ENCODE data around the gene WEE1. TPM values are rescaled to one million over a fixed set of nuclear protein-coding genes. Genes with fewer than 3 reads are reported as not detected.

WEE1 gene
- total RNA-seq, 1 experiment from 2014 or later: 32.2 TPM

- intact Hi-C loops (cut with micrococcal nuclease; ENCODE audit: unreplicated experiment): no loop called here
- peaks cover 20% of the 10 kb centered on the region for H3K4me1 ChIP-seq (replicated peaks; ENCODE audit: insufficient read depth)
- H3F3A ChIP-seq (ENCODE audit: insufficient read depth, low read depth): peaks cover 5% of the 10 kb centered on the region; the same call in 1 of the 2 replicates
- ChIA-PET POLR2A (ENCODE audit: unreplicated experiment) (no interaction called here), CTCF (no interaction called here)
- H3K36me3 ChIP-seq (ENCODE audit: low read depth): no peaks in the 10 kb centered on the region
- TF ChIP-seq CTCF (conservative IDR thresholded peaks at IDR 0.05) (no peak), EZH2 (IDR thresholded peaks at IDR 0.05; ENCODE audit: low read depth) (no peak)
- H2AFZ ChIP-seq: no peak overlapping the region
- H4K20me1 ChIP-seq (ENCODE audit: insufficient read depth): no peaks in the 10 kb centered on the region
- H3K79me2 ChIP-seq (ENCODE audit: low read depth): no peaks in the 10 kb centered on the region
- no peak overlapping the region for H3K4me2 ChIP-seq
- no TSS peak for BruUV-seq (replicated peaks)
- H3K27ac ChIP-seq: no peak overlapping the region
- no peaks in the 10 kb centered on the region for H3K9me2 ChIP-seq (ENCODE audit: insufficient read depth)
- H3K4me3 ChIP-seq: no peak overlapping the region
- no peaks in the 10 kb centered on the region for H3K9me3 ChIP-seq (ENCODE audit: insufficient read depth, low read depth)
- DNase-seq: no peak
- H3K27me3 ChIP-seq (ENCODE audit: insufficient read depth, low read depth): no peaks in the 10 kb centered on the region
Measured at GRCh38 chr11:9607511-9607899, 34.0 kb downstream of the WEE1 start.

GRCh38 chr11:9609002-9609759, 35.7 kb downstream of the WEE1 start:
- ChIA-PET CTCF (no interaction called here), POLR2A (ENCODE audit: unreplicated experiment) (no interaction called here)
- Histone ChIP-seq H3K9me3 (ENCODE audit: insufficient read depth, low read depth) (no peaks in the 10 kb centered on the region), H3K36me3 (ENCODE audit: low read depth) (no peaks in the 10 kb centered on the region), H4K20me1 (ENCODE audit: insufficient read depth) (no peaks in the 10 kb centered on the region), H3K79me2 (ENCODE audit: low read depth) (no peaks in the 10 kb centered on the region), H3K4me3 (no peak overlapping the region), H3K9me2 (ENCODE audit: insufficient read depth) (no peaks in the 10 kb centered on the region), H3K4me2 (no peak overlapping the region), H3F3A (ENCODE audit: insufficient read depth, low read depth) (peaks cover 17% of the 10 kb centered on the region; the same call in 1 of the 2 replicates), H3K27me3 (ENCODE audit: insufficient read depth, low read depth) (no peaks in the 10 kb centered on the region), H3K27ac (no peak overlapping the region), H2AFZ (no peak overlapping the region), H3K4me1 (replicated peaks; ENCODE audit: insufficient read depth) (peaks cover 25% of the 10 kb centered on the region)
- DNase-seq: no peak
- TF ChIP-seq EZH2 (IDR thresholded peaks at IDR 0.05; ENCODE audit: low read depth) (no peak), CTCF (conservative IDR thresholded peaks at IDR 0.05) (no peak)
- intact Hi-C loops (cut with micrococcal nuclease; ENCODE audit: unreplicated experiment): no loop called here
- no TSS peak for BruUV-seq (replicated peaks)

- POLR2A ChIA-PET (ENCODE audit: unreplicated experiment): interaction anchor here (0.6 kb wide), 1 partner anchor 8 kb away, joined by 4 read pairs; no protein-coding TSS in a partner anchor
- intact Hi-C loops (cut with micrococcal nuclease; ENCODE audit: unreplicated experiment): loop anchor here (5.0 kb wide), 2 partner anchors 103 to 697 kb away; partner anchors contain the start of gene ADM
- H3K79me2 ChIP-seq (ENCODE audit: low read depth): no peaks in the 10 kb centered on the region
- H3K36me3 ChIP-seq (ENCODE audit: low read depth): no peaks in the 10 kb centered on the region
- peaks cover 25% of the 10 kb centered on the region for H3K4me1 ChIP-seq (replicated peaks; ENCODE audit: insufficient read depth)
- no peaks in the 10 kb centered on the region for H3K9me2 ChIP-seq (ENCODE audit: insufficient read depth)
- H3K4me3 ChIP-seq: no peak overlapping the region
- H3K4me2 ChIP-seq: no peak overlapping the region
- H2AFZ ChIP-seq: no peak overlapping the region
- H4K20me1 ChIP-seq (ENCODE audit: insufficient read depth): no peaks in the 10 kb centered on the region
- no peaks in the 10 kb centered on the region for H3K9me3 ChIP-seq (ENCODE audit: insufficient read depth, low read depth)
- TF ChIP-seq EZH2 (IDR thresholded peaks at IDR 0.05; ENCODE audit: low read depth): no peak
- TF ChIP-seq CTCF (conservative IDR thresholded peaks at IDR 0.05): no peak
- CTCF ChIA-PET: no interaction called here
- no peak overlapping the region for H3K27ac ChIP-seq
- DNase-seq: no peak
- BruUV-seq (replicated peaks): no TSS peak
- H3F3A ChIP-seq (ENCODE audit: insufficient read depth, low read depth): peaks cover 17% of the 10 kb centered on the region; the same call in 1 of the 2 replicates
- no peaks in the 10 kb centered on the region for H3K27me3 ChIP-seq (ENCODE audit: insufficient read depth, low read depth)
Measured at GRCh38 chr11:9609841-9610240, 36.4 kb downstream of the WEE1 start.
